SK-N-SH (cell line): Measurements from ENCODE around the gene NAALADL2. TPM values are rescaled to one million over a fixed set of nuclear protein-coding genes. Genes with fewer than 3 reads are reported as not detected.

Experiments
- CTCF ChIA-PET: fragments of 300-600, 350-600 bp; formaldehyde crosslinking; extraction: SDS; loops from one replicate; lab custom pipeline; 2021; lab: Yijun Ruan, JAX
- POLR2A ChIA-PET: fragments of 350-600 bp; sonication (Branson Sonifier 250); formaldehyde crosslinking; extraction: SDS; loops from one replicate; lab custom pipeline; 2020; ENCODE audit warnings: antibody characterized with exemption, inconsistent platforms; lab: Yijun Ruan, JAX
- DNase-seq: peaks from one replicate; pipeline ENCODE4 v3.0.0; 2012
- H2AFZ ChIP-seq: fragments of 200-600 bp; sonication (generic); 2 replicates; pipeline ENCODE4 v1.8.1; 2016; ENCODE audit warnings: antibody characterized with exemption, mild to moderate bottlenecking, low read depth
- H3F3A ChIP-seq: fragments of 200-600 bp; sonication (generic); replicated peaks from 2 replicates; pipeline ENCODE3; 2016; ENCODE audit warnings: antibody characterized with exemption, mild to moderate bottlenecking; ENCODE audit not compliant: insufficient read depth
- H3K27ac ChIP-seq, 2 experiments: fragments of 200-500 bp in 1 of 2; fragments of 200-600 bp in 1 of 2; sonication (Bioruptor generic) in 1 of 2; sonication (generic), shearing (Covaris generic) in 1 of 2; 2 replicates each; pipeline versions ENCODE4 v1.5.1 to v1.6.1; 2014 to 2016; ENCODE audit warnings: low read depth in 2 of 2, inconsistent platforms in 1 of 2, low read length in 1 of 2, mild to moderate bottlenecking in 1 of 2, mixed read lengths in 1 of 2
- H3K27me3 ChIP-seq: fragments of 200-600 bp; sonication (generic), shearing (Covaris generic); 2 replicates; pipeline ENCODE4 v1.6.1; 2016; ENCODE audit warnings: mixed run types; ENCODE audit not compliant: insufficient read depth
- H3K36me3 ChIP-seq, 2 experiments: fragments of 200-500 bp in 1 of 2; fragments of 200-600 bp in 1 of 2; sonication (Bioruptor generic) in 1 of 2; sonication (generic) in 1 of 2; replicated peaks in 1 of 2; 2 replicates each; pipeline versions ENCODE3 to v1.5.1; 2014 to 2016; ENCODE audit warnings: low read length in 1 of 2, mild to moderate bottlenecking in 1 of 2; ENCODE audit not compliant: insufficient read depth in 2 of 2, control insufficient read depth in 1 of 2
- H3K4me1 ChIP-seq, 2 experiments: fragments of 200-500 bp in 1 of 2; fragments of 200-600 bp in 1 of 2; sonication (Bioruptor generic) in 1 of 2; sonication (generic), shearing (Covaris generic) in 1 of 2; 2 replicates each; pipeline versions ENCODE4 v1.5.1 to v1.6.1; 2014 to 2016; ENCODE audit warnings: low read depth in 1 of 2, low read length in 1 of 2, mixed run types in 1 of 2; ENCODE audit not compliant: insufficient read depth in 2 of 2, control insufficient read depth in 1 of 2
- H3K4me2 ChIP-seq: fragments of 200-600 bp; sonication (generic), shearing (Covaris generic); 2 replicates; pipeline ENCODE4 v1.6.1; 2017; ENCODE audit warnings: mixed run types
- H3K4me3 ChIP-seq, 2 experiments: fragments of 200-500 bp in 1 of 2; fragments of 200-600 bp in 1 of 2; sonication (Bioruptor generic) in 1 of 2; sonication (generic), shearing (Covaris generic) in 1 of 2; 2 replicates each; pipeline versions ENCODE4 v1.5.1 to v1.8.1; 2014 to 2016; ENCODE audit warnings: low read depth in 2 of 2, inconsistent platforms in 1 of 2, low read length in 1 of 2, mild to moderate bottlenecking in 1 of 2, mixed read lengths in 1 of 2, moderate library complexity in 1 of 2
- H3K79me2 ChIP-seq: fragments of 200-600 bp; sonication (generic); 2 replicates; pipeline ENCODE4 v1.8.1; 2017; ENCODE audit warnings: mild to moderate bottlenecking; ENCODE audit not compliant: insufficient read depth
- H3K9ac ChIP-seq: fragments of 200-600 bp; sonication (generic); 2 replicates; pipeline ENCODE4 v1.6.1; 2017; ENCODE audit warnings: mixed run types
- H3K9me2 ChIP-seq: fragments of 200-600 bp; sonication (generic); 2 replicates; pipeline ENCODE4 v1.6.1; 2017; ENCODE audit warnings: mixed run types
- H3K9me3 ChIP-seq: fragments of 200-600 bp; sonication (generic); 2 replicates; pipeline ENCODE4 v1.6.1; 2017; ENCODE audit warnings: mixed run types, mild to moderate bottlenecking, moderate library complexity
- H4K20me1 ChIP-seq: fragments of 200-600 bp; sonication (generic); 2 replicates; pipeline ENCODE4 v1.6.1; 2017; ENCODE audit warnings: mild to moderate bottlenecking, mixed run types; ENCODE audit not compliant: insufficient read depth
- EP300 ChIP-seq, 2 experiments: IDR thresholded peaks; 2 replicates each; pipeline versions ENCODE4 v1.4.0 to v1.6.1; 2012; ENCODE audit warnings: borderline replicate concordance in 1 of 2, low read depth in 1 of 2, low read length in 1 of 2
- EZH2phosphoT487 ChIP-seq: fragments of 200-600 bp; sonication (generic); IDR thresholded peaks from 2 replicates; pipeline ENCODE4 v1.6.1; 2017; ENCODE audit warnings: low read depth, mixed run types, mild to moderate bottlenecking, antibody characterized with exemption, moderate library complexity, borderline replicate concordance
- GATA2 ChIP-seq: sonication (generic); formaldehyde crosslinking; IDR thresholded peaks from 2 replicates; pipeline ENCODE4 v1.5.0; 2020; ENCODE audit warnings: mild to moderate bottlenecking, missing genetic modification reagents
- MEF2A ChIP-seq: IDR thresholded peaks from 2 replicates; pipeline ENCODE4 v1.4.0; 2012; ENCODE audit warnings: low read depth, borderline replicate concordance
- NRF1 ChIP-seq: IDR thresholded peaks from 2 replicates; pipeline ENCODE4 v1.6.1; 2012; ENCODE audit warnings: low read depth, mild to moderate bottlenecking, low read length
- RFX5 ChIP-seq: IDR thresholded peaks from 2 replicates; pipeline ENCODE4 v1.6.1; 2012; ENCODE audit warnings: mild to moderate bottlenecking, improper control_type of control experiment, low read length
- SMC3 ChIP-seq: IDR thresholded peaks from 2 replicates; pipeline ENCODE4 v1.6.1; 2012; ENCODE audit warnings: low read depth, low read length, improper control_type of control experiment
- TAF1 ChIP-seq: IDR thresholded peaks from 2 replicates; pipeline ENCODE4 v1.6.1; 2012; ENCODE audit warnings: low read depth, mild to moderate bottlenecking, low read length, moderate library complexity, borderline replicate concordance
- TEAD4 ChIP-seq: IDR thresholded peaks from 2 replicates; pipeline ENCODE4 v1.4.0; 2012; ENCODE audit warnings: mild to moderate bottlenecking, borderline replicate concordance; ENCODE audit not compliant: insufficient read depth
- YY1 ChIP-seq: IDR thresholded peaks from 2 replicates; pipeline ENCODE4 v1.4.0; 2012; ENCODE audit warnings: low read depth, mild to moderate bottlenecking
- WGBS: methylation state at CpG from one replicate; pipeline ENCODE4 v1.1.6; 2017; ENCODE audit warnings: low lambda C conversion rate; 5-methylcytosine and 5-hydroxymethylcytosine counted together
- polyA plus RNA-seq, 3 experiments: library from polyadenylated mRNA; depleted of rRNA; stranded (reverse); fragments of >200 nt; gene quantifications; 2 replicates each; pipeline ENCODE4 v1.2.3, GENCODE V29; 2012
- TF ChIP-seq, protein P1 (sequence below): IDR thresholded peaks from 2 replicates; pipeline ENCODE4 v1.6.1; 2012; ENCODE audit warnings: mild to moderate bottlenecking, low read depth, low read length, moderate library complexity
- TF ChIP-seq, protein P2 (sequence below): IDR thresholded peaks from 2 replicates; pipeline ENCODE4 v1.4.0; 2012; ENCODE audit warnings: low read depth, borderline replicate concordance

The NAALADL2 gene
- polyA plus RNA-seq, 1 of the 3 experiments (the other 2 are of a cell fraction), result 1.2 TPM

DNA sequence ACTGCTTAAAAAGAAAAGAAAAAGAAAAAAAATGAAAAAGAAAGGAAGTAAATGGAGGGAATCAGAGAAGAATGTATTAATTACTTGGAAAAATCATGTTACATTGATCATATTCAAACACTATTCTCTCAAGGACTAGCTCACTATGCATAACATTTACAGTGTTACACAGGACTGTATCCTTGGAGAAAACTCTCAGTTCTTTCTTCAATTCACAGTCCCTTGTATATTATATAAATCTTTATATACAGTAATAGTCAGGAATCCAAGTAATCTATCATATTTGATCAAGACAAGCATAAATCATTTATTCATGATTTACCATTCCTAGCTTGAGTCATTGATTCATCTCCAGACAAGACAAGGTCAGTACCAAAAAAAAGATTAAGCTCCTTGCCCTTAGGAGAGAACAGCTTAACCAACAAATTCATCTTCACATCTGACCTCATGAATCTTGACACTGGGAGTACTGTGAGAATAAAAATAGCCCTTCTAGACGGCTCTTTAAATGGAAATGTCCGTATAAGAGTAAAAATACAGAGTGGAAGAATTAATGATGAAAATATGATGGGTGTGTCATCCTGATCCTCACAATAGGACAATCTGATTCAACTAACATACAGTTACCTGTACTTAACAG is 980.4 kb downstream of the NAALADL2 start:
- POLR2A ChIA-PET, result no interaction called here
- Histone ChIP-seq H3K9ac (no peak overlapping the region), H3F3A (no peaks in the 10 kb centered on the region), H3K9me3 (no peaks in the 10 kb centered on the region), H3K9me2 (no peaks in the 10 kb centered on the region), H3K27ac (no peak overlapping the region), H4K20me1 (no peaks in the 10 kb centered on the region), H2AFZ (no peak overlapping the region), H3K27me3 (no peaks in the 10 kb centered on the region), H3K79me2 (no peaks in the 10 kb centered on the region), H3K4me1 (no peaks in the 10 kb centered on the region), H3K36me3 (no peaks in the 10 kb centered on the region), H3K4me3 (no peak overlapping the region), H3K4me2 (no peak overlapping the region)
- 71% methylated on average over 2 of the region's 2 CpGs for WGBS
- TF ChIP-seq MEF2A (no peak), YY1 (no peak), TEAD4 (no peak), EP300 (IDR thresholded peaks at IDR 0.05; ENCODE audit: borderline replicate concordance in 1 of 2, low read depth in 1 of 2, low read length in 1 of 2) (no peak), SMC3 (no peak)
- TF ChIP-seq, protein P1, sequence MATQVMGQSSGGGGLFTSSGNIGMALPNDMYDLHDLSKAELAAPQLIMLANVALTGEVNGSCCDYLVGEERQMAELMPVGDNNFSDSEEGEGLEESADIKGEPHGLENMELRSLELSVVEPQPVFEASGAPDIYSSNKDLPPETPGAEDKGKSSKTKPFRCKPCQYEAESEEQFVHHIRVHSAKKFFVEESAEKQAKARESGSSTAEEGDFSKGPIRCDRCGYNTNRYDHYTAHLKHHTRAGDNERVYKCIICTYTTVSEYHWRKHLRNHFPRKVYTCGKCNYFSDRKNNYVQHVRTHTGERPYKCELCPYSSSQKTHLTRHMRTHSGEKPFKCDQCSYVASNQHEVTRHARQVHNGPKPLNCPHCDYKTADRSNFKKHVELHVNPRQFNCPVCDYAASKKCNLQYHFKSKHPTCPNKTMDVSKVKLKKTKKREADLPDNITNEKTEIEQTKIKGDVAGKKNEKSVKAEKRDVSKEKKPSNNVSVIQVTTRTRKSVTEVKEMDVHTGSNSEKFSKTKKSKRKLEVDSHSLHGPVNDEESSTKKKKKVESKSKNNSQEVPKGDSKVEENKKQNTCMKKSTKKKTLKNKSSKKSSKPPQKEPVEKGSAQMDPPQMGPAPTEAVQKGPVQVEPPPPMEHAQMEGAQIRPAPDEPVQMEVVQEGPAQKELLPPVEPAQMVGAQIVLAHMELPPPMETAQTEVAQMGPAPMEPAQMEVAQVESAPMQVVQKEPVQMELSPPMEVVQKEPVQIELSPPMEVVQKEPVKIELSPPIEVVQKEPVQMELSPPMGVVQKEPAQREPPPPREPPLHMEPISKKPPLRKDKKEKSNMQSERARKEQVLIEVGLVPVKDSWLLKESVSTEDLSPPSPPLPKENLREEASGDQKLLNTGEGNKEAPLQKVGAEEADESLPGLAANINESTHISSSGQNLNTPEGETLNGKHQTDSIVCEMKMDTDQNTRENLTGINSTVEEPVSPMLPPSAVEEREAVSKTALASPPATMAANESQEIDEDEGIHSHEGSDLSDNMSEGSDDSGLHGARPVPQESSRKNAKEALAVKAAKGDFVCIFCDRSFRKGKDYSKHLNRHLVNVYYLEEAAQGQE, result no peak
- TF ChIP-seq, protein P2, sequence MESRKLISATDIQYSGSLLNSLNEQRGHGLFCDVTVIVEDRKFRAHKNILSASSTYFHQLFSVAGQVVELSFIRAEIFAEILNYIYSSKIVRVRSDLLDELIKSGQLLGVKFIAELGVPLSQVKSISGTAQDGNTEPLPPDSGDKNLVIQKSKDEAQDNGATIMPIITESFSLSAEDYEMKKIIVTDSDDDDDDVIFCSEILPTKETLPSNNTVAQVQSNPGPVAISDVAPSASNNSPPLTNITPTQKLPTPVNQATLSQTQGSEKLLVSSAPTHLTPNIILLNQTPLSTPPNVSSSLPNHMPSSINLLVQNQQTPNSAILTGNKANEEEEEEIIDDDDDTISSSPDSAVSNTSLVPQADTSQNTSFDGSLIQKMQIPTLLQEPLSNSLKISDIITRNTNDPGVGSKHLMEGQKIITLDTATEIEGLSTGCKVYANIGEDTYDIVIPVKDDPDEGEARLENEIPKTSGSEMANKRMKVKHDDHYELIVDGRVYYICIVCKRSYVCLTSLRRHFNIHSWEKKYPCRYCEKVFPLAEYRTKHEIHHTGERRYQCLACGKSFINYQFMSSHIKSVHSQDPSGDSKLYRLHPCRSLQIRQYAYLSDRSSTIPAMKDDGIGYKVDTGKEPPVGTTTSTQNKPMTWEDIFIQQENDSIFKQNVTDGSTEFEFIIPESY, result no peak
- DNase-seq, result no peak
- CTCF ChIA-PET, result interaction anchor here (0.6 kb wide), 1 partner anchor 24 kb away, joined by 4 read pairs; no protein-coding TSS in a partner anchor

DNA sequence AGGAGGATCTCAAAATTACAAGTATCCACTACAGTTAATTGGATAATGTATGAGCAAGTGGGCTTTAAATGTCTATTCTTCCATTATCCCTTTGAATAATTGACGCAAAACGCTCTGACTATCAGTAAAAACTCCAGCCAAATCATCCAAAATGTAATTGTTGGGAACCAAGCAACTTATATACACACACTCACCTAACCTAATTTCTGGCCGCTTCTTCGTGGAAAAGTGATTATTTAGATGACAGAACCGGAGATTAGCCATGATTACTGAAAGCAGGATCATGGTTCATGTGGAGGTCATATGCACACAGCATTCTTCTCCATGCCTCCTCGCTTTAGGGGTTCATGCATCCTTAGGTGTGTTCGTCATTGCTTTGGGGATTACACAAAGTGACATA is 992.4 kb downstream of the NAALADL2 start:
- no peak overlapping the region for H3K4me2 ChIP-seq
- CTCF ChIA-PET, result no interaction called here
- peak overlapping the region in 1 of 2 experiments; percentile 60; a peak in 2 of 4 replicates for H3K27ac ChIP-seq

More for the DNA sequence above, 992.4 kb downstream of the NAALADL2 start:
- H3K9me3 ChIP-seq, result no peaks in the 10 kb centered on the region
- POLR2A ChIA-PET, result no interaction called here
- H3K27me3 ChIP-seq, result no peaks in the 10 kb centered on the region
- no peak overlapping the region for H2AFZ ChIP-seq
- 42% methylated on average over 7 of the region's 7 CpGs for WGBS
- no peak overlapping the region for H3K4me3 ChIP-seq
- H3K36me3 ChIP-seq, result no peaks in the 10 kb centered on the region
- TF ChIP-seq EZH2phosphoT487, result no peak
- no peak for TF ChIP-seq RFX5
- no peak for TF ChIP-seq TAF1
- TF ChIP-seq GATA2 (CRISPR knock-in tag), result peak; percentile 82
- no peak for TF ChIP-seq NRF1
- TF ChIP-seq EP300 (IDR thresholded peaks at IDR 0.05; ENCODE audit: borderline replicate concordance in 1 of 2, low read depth in 1 of 2, low read length in 1 of 2), result peak in 1 of 2 experiments; percentile 74; a peak in 2 of 4 replicates
- no peak for TF ChIP-seq YY1
- peak; percentile 11 for DNase-seq
- H3K9me2 ChIP-seq, result no peaks in the 10 kb centered on the region
- no peaks in the 10 kb centered on the region for H3F3A ChIP-seq
- peaks cover 0 to 9% of the 10 kb centered on the region in 2 experiments; a peak in 2 of 4 replicates for H3K4me1 ChIP-seq
- no peaks in the 10 kb centered on the region for H3K79me2 ChIP-seq
- no peak overlapping the region for H3K9ac ChIP-seq
- no peaks in the 10 kb centered on the region for H4K20me1 ChIP-seq
